Peyer's patch (tissue), 4 donors: Measurements from ENCODE around the gene SIX1. TPM values are rescaled to one million over a fixed set of nuclear protein-coding genes. Genes with fewer than 3 reads are reported as not detected.

Source experiments
- DNase-seq, 3 donors: peaks; one replicate each; pipeline ENCODE4 v3.0.0-alpha.2; 2017 to 2019
- H3K27ac ChIP-seq, 4 donors: fragments of 200-600 bp; sonication (generic); one replicate each; pipeline ENCODE4 v1.5.1; 2016 to 2019
- H3K27me3 ChIP-seq, 2 donors: fragments of 200-600 bp; sonication (generic); one replicate each; pipeline ENCODE4 v1.5.1; 2019
- H3K36me3 ChIP-seq, 3 donors: fragments of 200-600 bp; sonication (generic); one replicate each; pipeline ENCODE4 v1.5.1; 2016 to 2019
- H3K4me1 ChIP-seq, 4 donors: fragments of 200-600 bp; sonication (generic); one replicate each; pipeline ENCODE4 v1.5.1; 2016 to 2019
- H3K4me3 ChIP-seq, 4 donors: fragments of 200-600 bp; sonication (generic); 1 replicate in 3 of 4; 2 replicates in 1 of 4; pipeline ENCODE4 v1.5.1; 2016 to 2019; ENCODE audit warnings: mild to moderate bottlenecking in 1 of 4
- H3K9me3 ChIP-seq, 4 donors: fragments of 200-600 bp; sonication (generic); one replicate each; pipeline ENCODE4 v1.5.1; 2016 to 2019; ENCODE audit warnings: mild to moderate bottlenecking in 1 of 4
- CTCF ChIP-seq, 6 experiments: fragments of 450-650 bp in 4 of 6; fragments of 200-600 bp in 2 of 6; sonication (generic) in 1 of 6; IDR thresholded peaks; one replicate each; pipeline ENCODE4 v1.5.1; 2017 to 2019; ENCODE audit warnings: antibody characterized with exemption in 6 of 6, mild to moderate bottlenecking in 3 of 6, moderate library complexity in 1 of 6
- POLR2A ChIP-seq, 2 donors: fragments of 450-650 bp; IDR thresholded peaks; one replicate each; pipeline ENCODE4 v1.5.1; 2017; ENCODE audit warnings: antibody characterized with exemption in 2 of 2, mild to moderate bottlenecking in 2 of 2, moderate library complexity in 2 of 2
- total RNA-seq, 4 donors: library from RNA; depleted of rRNA; stranded (reverse); fragments of >200 nt; gene quantifications; one replicate each; pipeline ENCODE4 v1.1.0, GENCODE V29; 2016

The SIX1 gene
- total RNA-seq, 4 donors from 2014 or later, result not detected

GRCh38 chr14:60681271-60681670 is 32.0 kb upstream of the SIX1 start:
- Histone ChIP-seq H3K4me3 (no peak overlapping the region), H3K36me3 (no peaks in the 10 kb centered on the region), H3K9me3 (no peaks in the 10 kb centered on the region), H3K4me1 (no peaks in the 10 kb centered on the region), H3K27me3 (no peaks in the 10 kb centered on the region), H3K27ac (no peak overlapping the region)
- no peak for DNase-seq
- TF ChIP-seq CTCF (IDR thresholded peaks at IDR 0.05), result no peak
- TF ChIP-seq POLR2A (IDR thresholded peaks at IDR 0.05), result no peak

GRCh38 chr14:60680511-60680910 is 31.2 kb upstream of the SIX1 start:
- no peak overlapping the region for H3K4me3 ChIP-seq
- no peak for DNase-seq
- no peak overlapping the region for H3K27ac ChIP-seq
- H3K4me1 ChIP-seq, result no peaks in the 10 kb centered on the region
- TF ChIP-seq CTCF (IDR thresholded peaks at IDR 0.05) (no peak), POLR2A (IDR thresholded peaks at IDR 0.05) (no peak)
- no peaks in the 10 kb centered on the region for H3K36me3 ChIP-seq
- H3K27me3 ChIP-seq, result no peaks in the 10 kb centered on the region
- no peaks in the 10 kb centered on the region for H3K9me3 ChIP-seq

- TF ChIP-seq CTCF (IDR thresholded peaks at IDR 0.05), result no peak
- TF ChIP-seq POLR2A (IDR thresholded peaks at IDR 0.05), result no peak
- Histone ChIP-seq H3K27me3 (no peaks in the 10 kb centered on the region), H3K4me1 (no peaks in the 10 kb centered on the region), H3K36me3 (no peaks in the 10 kb centered on the region), H3K27ac (no peak overlapping the region), H3K4me3 (no peak overlapping the region), H3K9me3 (no peaks in the 10 kb centered on the region)
- no peak for DNase-seq
Measured at GRCh38 chr14:60679566-60680258, 30.4 kb upstream of the SIX1 start.

GRCh38 chr14:60677701-60678100 is 28.4 kb upstream of the SIX1 start:
- Histone ChIP-seq H3K27me3 (no peaks in the 10 kb centered on the region), H3K9me3 (no peaks in the 10 kb centered on the region), H3K4me3 (no peak overlapping the region), H3K4me1 (no peaks in the 10 kb centered on the region), H3K27ac (no peak overlapping the region), H3K36me3 (no peaks in the 10 kb centered on the region)
- no peak for TF ChIP-seq CTCF (IDR thresholded peaks at IDR 0.05)
- no peak for TF ChIP-seq POLR2A (IDR thresholded peaks at IDR 0.05)
- DNase-seq, result no peak

- TF ChIP-seq CTCF (IDR thresholded peaks at IDR 0.05), result no peak
- no peak for TF ChIP-seq POLR2A (IDR thresholded peaks at IDR 0.05)
- Histone ChIP-seq H3K27ac (no peak overlapping the region), H3K36me3 (no peaks in the 10 kb centered on the region), H3K4me1 (no peaks in the 10 kb centered on the region), H3K4me3 (no peak overlapping the region), H3K27me3 (no peaks in the 10 kb centered on the region), H3K9me3 (no peaks in the 10 kb centered on the region)
- DNase-seq, result no peak
Measured at GRCh38 chr14:60670989-60671388, 21.7 kb upstream of the SIX1 start.
